GM19099 (cell line): ENCODE results near the gene MLN.

ENCODE experiments used
- POLR2A ChIP-seq: IDR thresholded peaks from 3 replicates; pipeline ENCODE4 v1.6.1; 2011; ENCODE audit warnings: low read depth; ENCODE audit not compliant: insufficient read length; ENCODE audit errors: extremely low read depth

The MLN gene

DNA sequence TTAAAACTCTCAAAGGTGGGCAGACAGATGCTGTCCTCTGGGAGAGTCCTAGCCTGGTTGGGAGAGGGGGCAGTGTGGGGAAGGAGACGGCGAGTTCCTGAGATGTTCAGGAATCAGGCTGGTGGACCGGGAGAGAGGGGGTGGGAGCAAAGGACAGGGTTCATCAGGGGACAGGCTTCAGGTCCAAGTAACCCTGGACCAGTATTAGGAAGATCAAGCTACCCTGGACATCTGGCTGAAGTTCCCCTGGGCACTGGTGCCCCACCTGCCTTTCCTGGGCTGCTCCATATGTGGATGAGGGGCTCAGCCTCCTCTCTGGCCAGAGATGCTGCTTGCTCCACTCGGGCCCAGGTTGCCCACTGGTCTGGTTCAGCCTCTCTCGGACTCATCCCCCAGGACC, 56.0 kb downstream of the MLN start:
- no peak for TF ChIP-seq POLR2A

DNA sequence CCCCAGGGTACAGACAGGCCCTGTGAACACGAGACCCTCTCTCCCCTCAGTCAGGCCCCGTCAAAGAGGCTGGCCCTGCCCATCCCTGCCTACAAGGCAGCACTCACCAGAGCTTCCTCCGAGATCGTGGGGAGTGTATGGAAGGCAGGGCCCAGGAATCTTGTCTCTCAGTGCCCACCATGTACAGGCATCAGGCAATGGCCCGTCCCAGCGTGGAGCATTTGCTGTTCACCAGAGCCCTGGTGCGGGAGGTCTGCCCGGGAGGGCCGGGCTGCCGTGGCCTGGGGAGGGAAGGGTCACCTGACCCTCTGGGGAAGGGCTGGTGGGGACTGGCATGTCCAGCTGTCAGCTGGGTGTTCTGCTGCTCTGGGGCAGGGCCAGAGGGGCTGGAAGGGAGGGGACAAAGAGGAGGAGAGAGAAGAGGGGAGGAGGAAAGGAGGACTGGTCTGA, 57.1 kb downstream of the MLN start, which contains the start of gene IP6K3:
IP6K3 (minus strand) TSS at position 255 of the 450 bp plus-strand sequence. CDS start 11,429 bp downstream, outside the sequence.
- TF ChIP-seq POLR2A = no peak

DNA sequence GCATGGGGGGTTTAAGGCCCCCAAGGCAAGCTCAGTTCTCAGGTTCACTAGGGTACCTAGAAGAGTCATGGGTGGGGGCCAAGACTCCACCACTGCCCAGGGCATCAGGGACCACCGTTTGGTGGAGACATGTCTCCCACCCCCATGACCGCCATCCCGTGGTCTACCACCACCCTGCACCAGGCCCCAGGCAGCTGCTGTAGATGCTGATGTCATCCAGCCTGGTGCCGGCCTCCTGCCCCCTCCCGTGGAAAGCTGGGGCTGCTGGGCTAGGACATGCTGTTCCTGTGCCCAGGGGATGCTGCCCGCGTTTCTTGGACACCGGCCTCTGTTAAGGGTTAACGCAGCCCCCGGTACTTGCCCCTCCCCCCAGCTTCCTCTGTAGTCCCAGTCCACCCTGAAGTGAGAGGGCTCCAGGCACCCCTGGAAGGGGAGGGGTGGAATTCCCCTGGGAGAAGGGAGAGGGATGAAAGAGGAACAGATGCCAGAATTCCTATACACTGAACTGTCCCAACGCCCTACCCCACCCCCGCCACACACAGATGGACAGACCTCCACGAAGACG, 57.7 kb downstream of the MLN start:
- no peak for TF ChIP-seq POLR2A

DNA sequence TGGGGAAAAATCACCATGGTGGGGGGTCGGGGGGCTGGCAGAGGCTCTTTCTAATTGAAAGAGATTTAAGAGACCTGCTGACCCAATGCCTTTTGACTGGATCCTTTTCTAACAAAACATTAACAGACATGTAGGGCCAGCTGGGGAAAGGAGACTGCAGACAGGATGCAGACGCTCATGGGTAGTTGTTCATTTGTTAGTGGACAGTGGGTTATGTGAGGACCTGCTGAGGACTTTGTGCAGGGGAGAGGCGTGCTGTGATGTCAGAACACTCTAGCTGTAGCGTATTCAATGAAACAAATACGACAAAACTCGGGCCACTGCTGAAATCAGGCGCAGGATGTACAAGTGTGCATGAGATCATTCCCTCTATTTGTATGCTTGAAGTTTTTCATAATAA, 58.3 kb downstream of the MLN start:
- no peak for TF ChIP-seq POLR2A

DNA sequence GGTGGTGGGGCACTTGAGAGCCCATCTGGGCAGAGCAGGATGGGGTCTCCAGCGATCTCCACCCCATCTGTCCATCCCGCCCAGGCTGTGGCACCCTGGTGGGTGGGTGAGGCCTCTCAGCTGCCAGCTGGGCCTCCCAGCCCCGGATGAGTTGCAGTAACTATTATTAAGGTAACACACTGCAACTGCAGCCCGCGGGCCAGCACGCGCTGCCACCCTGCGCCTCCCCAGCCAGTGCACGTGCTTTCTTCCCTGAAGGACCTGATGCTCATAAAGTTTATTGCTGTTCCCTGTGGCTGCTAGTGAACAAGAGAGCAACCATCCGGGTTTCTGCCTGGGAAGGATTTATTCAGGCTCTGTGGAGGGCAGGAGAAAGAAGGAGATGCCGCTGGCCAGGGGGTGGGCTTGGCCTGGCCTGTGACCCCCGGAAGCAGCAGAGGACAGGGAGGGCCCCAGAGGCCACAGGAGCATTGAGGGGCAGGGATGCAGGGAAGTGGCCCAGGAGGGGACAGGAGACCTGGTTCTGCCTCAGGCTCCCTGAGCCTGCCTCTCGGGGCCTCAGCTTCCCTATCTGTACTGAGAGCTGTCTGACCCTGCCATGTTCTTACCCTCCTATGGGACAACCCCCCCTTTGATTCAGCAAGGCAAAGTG, 58.8 kb downstream of the MLN start:
- no peak for TF ChIP-seq POLR2A
